Heart left ventricle (tissue), 16 donors: ENCODE measurements around the gene CCSER1. TPM values are rescaled to one million over a fixed set of nuclear protein-coding genes. Genes with fewer than 3 reads are reported as not detected.

Experiments
- ATAC-seq, 4 donors: fragments of 200-7000 bp; cut with Tn5 transposase; one replicate each; pipeline ENCODE4 v1.9.1; 2020 to 2022; ENCODE audit warnings: moderate library complexity in 4 of 4, mild to moderate bottlenecking in 3 of 4, moderate number of reproducible peaks in 1 of 4
- DNase-seq, 5 donors: peaks; one replicate each; pipeline ENCODE4 v3.0.0-alpha.2; 2020
- H3K27ac ChIP-seq, 12 donors: fragments of 200-600 bp; sonication (generic) in 4 of 12; one replicate each; pipeline versions ENCODE4 v1.5.0 to v1.8.0; 2016 to 2022; ENCODE audit warnings: mild to moderate bottlenecking in 2 of 12
- H3K27me3 ChIP-seq, 9 donors: fragments of 200-600 bp; sonication (generic) in 2 of 9; one replicate each; pipeline versions ENCODE4 v1.5.1 to v1.8.0; 2016 to 2022; ENCODE audit warnings: mild to moderate bottlenecking in 3 of 9
- H3K36me3 ChIP-seq, 9 donors: fragments of 200-600 bp; sonication (generic) in 2 of 9; one replicate each; pipeline versions ENCODE4 v1.5.0 to v1.8.0; 2018 to 2022; ENCODE audit warnings: mild to moderate bottlenecking in 2 of 9
- H3K4me1 ChIP-seq, 12 donors: fragments of 200-600 bp; sonication (generic) in 4 of 12; one replicate each; pipeline versions ENCODE4 v1.5.0 to v1.8.0; 2016 to 2022; ENCODE audit warnings: mild to moderate bottlenecking in 3 of 12
- H3K4me3 ChIP-seq, 12 donors: fragments of 200-600 bp; sonication (generic) in 4 of 12; one replicate each; pipeline versions ENCODE4 v1.5.0 to v1.8.0; 2017 to 2022; ENCODE audit warnings: mild to moderate bottlenecking in 9 of 12, moderate library complexity in 4 of 12
- H3K9me3 ChIP-seq, 12 donors: fragments of 200-600 bp; sonication (generic) in 4 of 12; one replicate each; pipeline versions ENCODE4 v1.5.0 to v1.8.0; 2016 to 2022; ENCODE audit warnings: mild to moderate bottlenecking in 1 of 12
- POLR2A ChIP-seq, 2 donors: fragments of 450-650 bp; IDR thresholded peaks; one replicate each; pipeline ENCODE4 v1.6.1; 2017; ENCODE audit warnings: antibody characterized with exemption in 2 of 2, mild to moderate bottlenecking in 2 of 2, moderate library complexity in 2 of 2
- WGBS, 4 donors: extraction: QIAGEN DNeasy Blood & Tissue Kit in 2 of 4; methylation state at CpG; one replicate each; pipeline versions ENCODE4 v1.1.5 to v1.1.7; 2013 to 2018; 5-methylcytosine and 5-hydroxymethylcytosine counted together
- intact Hi-C, 10 donors: fragments of 100-400 bp; cut with DNase I; formaldehyde crosslinking; loops; one replicate each; pipeline versions ENCODE4 v1.11.1 to v1.14.2; 2022
- polyA plus RNA-seq, 2 donors: library from polyadenylated mRNA; stranded (reverse); fragments of 200-250 nt; gene quantifications; one replicate each; pipeline ENCODE4 v1.2.3, GENCODE V29; 2013
- total RNA-seq, 9 donors: library from RNA; depleted of rRNA in 2 of 9; stranded (reverse); fragments of >200 nt in 2 of 9; fragmentation: NEBNext Ultra II Directional in 3 of 9; extraction: Animal tissue kit (Norgen Biotek cat#: 25700) in 3 of 9; gene quantifications; one replicate each; pipeline versions ENCODE4 v1.1.0 to v1.2.4, GENCODE V29; 2016 to 2023
- TF ChIP-seq, protein P1 (sequence below), 12 donors: fragments of 200-600 bp; sonication (generic) in 4 of 12; IDR thresholded peaks; one replicate each; pipeline versions ENCODE4 v1.5.0 to v1.8.0; 2018 to 2022; ENCODE audit warnings: antibody characterized with exemption in 12 of 12, mild to moderate bottlenecking in 5 of 12
- donor health status: ischemic (EF 13 %, LVEDD 7.1; RV severe dilation, severe dysfunction).
- donor health status: healthy with polysubstance abuse.
- donor health status: DM: no; HTN: yes; CAD: no.
- donor health status: DM: no; HTN: no; CAD: no.
- donor health status: ischemic (EF 25% LVEDD 6.9; RV normal size, moderate dysfunction).
- donor health status: ischemic (EF 25% LVEDD 5.7; RV mildly dilated, moderate dysfunction).
- donor health status: healthy.
- donor health status: DM: yes; HTN: yes; CAD: no.
- donor health status: ischemic (EF 35%, LVEDD 5.7; RV mildly dilated, moderate dysfunction).
- donor health status: nonischemic (EF 11% LVEDD 7.7; RV severe dilation, severe dysfunction).
- donor health status: DM: yes; HTN: yes; CAD: no.
- donor health status: PGD.
- donor health status: ischemic (EF 29% LVEDD 5.4; RV normal size, mild dysfunction).
- donor health status: nonischemic (EF 23%, LVEDD 6.1; RV moderate dilation, normal function).

Gene CCSER1
- total and polyA plus RNA-seq, 11 donors, result 2.5 to 15.8 (median 12.2) TPM

DNA sequence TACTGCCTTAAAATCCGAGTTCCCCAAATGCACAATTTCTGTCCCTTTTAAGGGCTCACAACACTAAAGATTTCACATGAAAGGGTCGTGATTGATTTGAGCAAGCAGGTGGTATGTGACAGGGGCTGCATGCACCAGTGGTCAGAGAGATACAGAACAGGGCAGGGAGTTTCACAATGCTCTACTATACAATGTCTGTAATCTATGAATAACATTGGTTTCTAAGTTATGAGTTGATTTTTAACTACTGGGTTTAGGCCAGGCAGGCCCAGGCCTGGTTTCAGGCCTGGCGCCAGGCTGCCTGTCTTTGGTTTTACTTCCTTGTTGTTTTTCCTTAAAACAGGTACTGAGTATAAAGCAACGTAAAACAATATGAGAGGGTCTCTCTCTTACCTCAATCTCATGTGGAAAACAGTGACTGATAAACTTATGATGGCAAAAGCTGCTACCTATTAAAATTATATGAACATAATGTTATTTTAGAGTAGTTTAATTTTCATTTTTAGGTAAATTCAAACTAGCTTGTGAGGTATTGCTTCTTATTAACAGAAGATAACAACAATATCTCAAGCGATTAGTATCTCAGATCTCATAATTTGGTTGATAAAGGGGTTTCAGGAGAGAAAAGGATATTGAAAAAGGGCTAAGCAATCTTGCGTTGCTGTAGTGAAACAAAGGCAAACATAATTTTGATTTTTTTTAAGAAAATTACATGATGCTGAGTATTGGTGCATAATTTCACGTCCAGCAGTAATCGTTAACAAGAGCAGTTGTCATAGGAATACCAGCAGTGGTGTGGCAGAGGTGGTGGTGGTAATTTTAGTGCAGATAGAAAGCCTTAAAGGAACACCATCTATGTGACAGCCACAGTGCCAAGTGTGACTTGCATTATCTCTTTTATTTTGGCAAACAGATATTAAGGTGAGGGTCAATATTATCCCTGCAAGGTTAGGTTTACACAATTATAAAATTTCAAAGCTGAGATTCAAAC is 1232.1 kb downstream of the CCSER1 start:
- H3K9me3 ChIP-seq, result no peaks in the 10 kb centered on the region

DNA sequence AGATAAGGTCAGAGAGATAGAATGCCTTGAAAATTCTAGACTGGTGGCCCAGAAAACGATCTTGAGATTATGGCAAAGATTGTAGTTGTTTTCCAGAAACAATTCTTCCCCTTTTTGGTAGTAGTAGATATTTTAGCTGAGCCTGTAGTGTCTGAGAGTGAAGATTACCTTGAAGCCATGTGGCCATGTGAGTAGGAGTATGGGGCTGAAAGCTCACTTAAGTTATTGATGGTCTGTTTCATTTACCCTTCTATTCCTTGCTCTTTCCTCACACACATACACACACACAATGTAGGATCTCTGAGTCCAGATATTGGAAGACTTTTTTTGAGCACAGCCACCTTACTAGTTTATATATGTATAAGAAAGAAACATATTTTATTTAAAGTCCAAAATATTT is 1234.9 kb downstream of the CCSER1 start:
- WGBS, 4 donors, result 27 to 30% (median 30%) methylated on average over 1 of the region's 1 CpG
- Histone ChIP-seq H3K9me3 (no peaks in the 10 kb centered on the region), H3K36me3 (no peaks in the 10 kb centered on the region), H3K27ac (no peak overlapping the region), H3K27me3 (no peaks in the 10 kb centered on the region), H3K4me3 (no peak overlapping the region), H3K4me1 (no peaks in the 10 kb centered on the region)
- no peak for TF ChIP-seq POLR2A (IDR thresholded peaks at IDR 0.05)
- TF ChIP-seq, protein P1, sequence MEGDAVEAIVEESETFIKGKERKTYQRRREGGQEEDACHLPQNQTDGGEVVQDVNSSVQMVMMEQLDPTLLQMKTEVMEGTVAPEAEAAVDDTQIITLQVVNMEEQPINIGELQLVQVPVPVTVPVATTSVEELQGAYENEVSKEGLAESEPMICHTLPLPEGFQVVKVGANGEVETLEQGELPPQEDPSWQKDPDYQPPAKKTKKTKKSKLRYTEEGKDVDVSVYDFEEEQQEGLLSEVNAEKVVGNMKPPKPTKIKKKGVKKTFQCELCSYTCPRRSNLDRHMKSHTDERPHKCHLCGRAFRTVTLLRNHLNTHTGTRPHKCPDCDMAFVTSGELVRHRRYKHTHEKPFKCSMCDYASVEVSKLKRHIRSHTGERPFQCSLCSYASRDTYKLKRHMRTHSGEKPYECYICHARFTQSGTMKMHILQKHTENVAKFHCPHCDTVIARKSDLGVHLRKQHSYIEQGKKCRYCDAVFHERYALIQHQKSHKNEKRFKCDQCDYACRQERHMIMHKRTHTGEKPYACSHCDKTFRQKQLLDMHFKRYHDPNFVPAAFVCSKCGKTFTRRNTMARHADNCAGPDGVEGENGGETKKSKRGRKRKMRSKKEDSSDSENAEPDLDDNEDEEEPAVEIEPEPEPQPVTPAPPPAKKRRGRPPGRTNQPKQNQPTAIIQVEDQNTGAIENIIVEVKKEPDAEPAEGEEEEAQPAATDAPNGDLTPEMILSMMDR (IDR thresholded peaks at IDR 0.05), result no peak
- ATAC-seq (no peak), DNase-seq (no peak)
- intact Hi-C loops, result no loop called here

More for the DNA sequence above, 1232.1 kb downstream of the CCSER1 start:
- ATAC-seq (no peak), DNase-seq (no peak)
- H3K4me3 ChIP-seq, result no peak overlapping the region
- intact Hi-C loops, result no loop called here
- H3K27me3 ChIP-seq, result no peaks in the 10 kb centered on the region
- no peak overlapping the region for H3K27ac ChIP-seq
- 68 to 85% (median 78%) methylated on average over 8 of the region's 8 CpGs for WGBS, 4 donors
- TF ChIP-seq POLR2A (IDR thresholded peaks at IDR 0.05), result no peak
- TF ChIP-seq, protein P1 (IDR thresholded peaks at IDR 0.05), result no peak
- H3K4me1 ChIP-seq, result no peaks in the 10 kb centered on the region
- H3K36me3 ChIP-seq, result no peaks in the 10 kb centered on the region

DNA sequence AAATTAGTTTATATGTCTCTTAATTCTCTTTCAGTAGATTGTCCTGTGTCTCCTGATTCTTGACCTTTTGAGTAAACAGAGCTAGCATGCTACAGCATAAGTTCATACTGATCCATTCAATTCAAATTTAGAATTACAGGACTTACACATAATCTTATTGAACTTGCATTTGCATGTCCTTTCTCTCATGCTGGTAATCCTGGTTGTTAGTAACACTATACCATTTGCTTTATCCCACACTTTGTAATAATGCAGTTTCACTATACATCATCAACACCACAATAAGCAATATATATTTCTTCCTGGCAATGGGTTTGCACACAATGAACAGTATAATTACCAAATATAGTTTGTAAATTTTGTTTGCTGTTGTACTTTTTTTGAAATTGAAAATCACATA is 1239.4 kb downstream of the CCSER1 start:
- H3K4me3 ChIP-seq, result no peak overlapping the region
- ATAC-seq, result no peak
- TF ChIP-seq, protein P1 (IDR thresholded peaks at IDR 0.05), result no peak
- no peak for TF ChIP-seq POLR2A (IDR thresholded peaks at IDR 0.05)
- H3K36me3 ChIP-seq, result no peaks in the 10 kb centered on the region
- intact Hi-C loops, result no loop called here
- no peaks in the 10 kb centered on the region for H3K4me1 ChIP-seq
- H3K27ac ChIP-seq, result no peak overlapping the region
- no peak for DNase-seq
- H3K9me3 ChIP-seq, result peaks cover 0 to 5% (median 0%) of the 10 kb centered on the region in 12 donors
- no peaks in the 10 kb centered on the region for H3K27me3 ChIP-seq

DNA sequence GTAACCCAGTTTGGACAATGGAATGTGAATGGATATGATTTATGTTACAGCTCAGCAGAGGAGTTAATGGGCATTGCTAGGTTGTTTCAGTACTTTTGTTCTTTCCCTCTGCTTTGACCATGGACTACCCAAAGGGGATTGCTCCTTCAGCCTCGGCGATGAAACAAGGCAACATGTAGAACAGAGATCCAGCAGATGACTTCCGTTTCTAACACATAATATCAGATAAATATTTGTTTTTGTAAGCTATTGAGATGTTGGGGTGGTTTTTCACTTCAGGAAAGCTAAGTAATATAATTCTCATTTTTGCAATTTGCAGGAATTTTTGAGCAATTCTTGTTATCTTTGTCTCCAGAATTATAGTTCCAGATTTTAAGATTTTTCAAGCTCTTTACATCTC is 1241.9 kb downstream of the CCSER1 start:
- no peak overlapping the region for H3K4me3 ChIP-seq
- H3K27me3 ChIP-seq, result no peaks in the 10 kb centered on the region
- DNase-seq (no peak), ATAC-seq (no peak)
- H3K27ac ChIP-seq, result no peak overlapping the region
- no peak for TF ChIP-seq POLR2A (IDR thresholded peaks at IDR 0.05)
- TF ChIP-seq, protein P1 (IDR thresholded peaks at IDR 0.05), result no peak
- H3K36me3 ChIP-seq, result no peaks in the 10 kb centered on the region
- peaks cover 0 to 6% (median 0%) of the 10 kb centered on the region in 12 donors for H3K9me3 ChIP-seq
- intact Hi-C loops, result no loop called here
- no peaks in the 10 kb centered on the region for H3K4me1 ChIP-seq
- 78 to 87% (median 84%) methylated on average over 3 of the region's 3 CpGs for WGBS, 4 donors
